Measurements from ENCODE around the gene EYS.
"Not testable (repeated sequence)": the region's sequence is repeated elsewhere in the genome, so short reads cannot be mapped to it uniquely, and the experiment has no call there.

EYS gene

GRCh38 chr6:63862486-63863198 lies 1844.4 kb downstream of the EYS start:
- DNase-seq, result no peak

GRCh38 chr6:63859528-63859927 lies 1847.5 kb downstream of the EYS start:
- DNase-seq, result no peak

- no peak for DNase-seq
Measured at GRCh38 chr6:63858691-63859090, 1848.3 kb downstream of the EYS start.

- DNase-seq, result no peak
Measured at GRCh38 chr6:63856271-63856670, 1850.8 kb downstream of the EYS start.

- DNase-seq, result no peak
Measured at GRCh38 chr6:63844287-63844686, 1862.7 kb downstream of the EYS start.

GRCh38 chr6:63839485-63839884 lies 1867.5 kb downstream of the EYS start:
- no peak for DNase-seq

- DNase-seq, result not testable (repeated sequence)
Measured at GRCh38 chr6:63828678-63829077, 1878.3 kb downstream of the EYS start.

GRCh38 chr6:63824722-63825121 lies 1882.3 kb downstream of the EYS start:
- DNase-seq, result no peak

- no peak for DNase-seq
Measured at GRCh38 chr6:63821442-63821841, 1885.6 kb downstream of the EYS start.

GRCh38 chr6:63819831-63820230 lies 1887.2 kb downstream of the EYS start:
- no peak for DNase-seq

GRCh38 chr6:63817492-63818050 lies 1889.5 kb downstream of the EYS start:
- DNase-seq, result no peak

GRCh38 chr6:63816982-63817436 lies 1890.0 kb downstream of the EYS start:
- DNase-seq, result no peak

- no peak for DNase-seq
Measured at GRCh38 chr6:63816401-63816981, 1890.5 kb downstream of the EYS start.

- DNase-seq, result no peak
Measured at GRCh38 chr6:63814459-63814858, 1892.6 kb downstream of the EYS start.

- DNase-seq, result no peak
Measured at GRCh38 chr6:63813566-63814120, 1893.4 kb downstream of the EYS start.

GRCh38 chr6:63808576-63808975 lies 1898.5 kb downstream of the EYS start:
- no peak for DNase-seq

GRCh38 chr6:63807056-63807455 lies 1900.0 kb downstream of the EYS start:
- no peak for DNase-seq

- DNase-seq, result no peak
Measured at GRCh38 chr6:63806573-63806913, 1900.5 kb downstream of the EYS start.

- DNase-seq, result no peak
Measured at GRCh38 chr6:63805808-63806572, 1901.0 kb downstream of the EYS start.

GRCh38 chr6:63805345-63805744 lies 1901.7 kb downstream of the EYS start:
- no peak for DNase-seq

- DNase-seq, result no peak
Measured at GRCh38 chr6:63804381-63804956, 1902.6 kb downstream of the EYS start.

- DNase-seq, result no peak
Measured at GRCh38 chr6:63803371-63803770, 1903.7 kb downstream of the EYS start.

GRCh38 chr6:63802606-63803206 lies 1904.3 kb downstream of the EYS start:
- peak; percentile 27 for DNase-seq

Measured in RPMI8226 (cell line).